ENCODE data around the gene ELOVL7. TPM values are rescaled to one million over a fixed set of nuclear protein-coding genes. Genes with fewer than 3 reads are reported as not detected.

The ELOVL7 gene
- total RNA-seq, 1 experiment from 2014 or later, result 2.5 TPM

DNA sequence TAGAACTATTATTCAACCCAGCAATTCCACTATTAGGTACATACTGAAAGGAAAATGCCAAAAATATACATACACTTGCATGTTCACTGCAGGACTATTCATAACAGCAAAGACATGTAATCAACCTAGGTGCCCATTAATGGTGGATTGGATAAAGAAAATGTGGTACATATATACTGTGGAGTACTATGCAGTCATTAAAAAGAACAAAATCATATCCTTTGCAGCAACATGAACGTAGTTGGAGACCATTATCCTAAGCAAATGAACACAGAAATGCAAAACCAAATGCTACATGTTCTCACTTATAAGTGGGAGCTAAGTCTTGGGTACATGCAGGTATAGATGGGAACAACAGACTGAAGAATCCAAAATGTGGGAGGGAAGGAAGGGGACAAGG, 67.7 kb downstream of the ELOVL7 start:
- H3K27ac Mint-ChIP-seq, result no peak overlapping the region
- H3K9me3 ChIP-seq (ENCODE audit: control insufficient read depth, low read depth, low read length), result no peaks in the 10 kb centered on the region
- no peak overlapping the region for H3T11ph ChIP-seq (ENCODE audit: low read length)

More for the DNA sequence above, 67.7 kb downstream of the ELOVL7 start:
- no peak overlapping the region for H4K8ac ChIP-seq (replicated peaks; ENCODE audit: insufficient read length, low read depth, low read length)
- Mint-ChIP-seq H3K4me1 (peaks cover 18 to 23% of the 10 kb centered on the region in 2 experiments), H3K36me3 (ENCODE audit: insufficient read depth in 1 of 3, low read depth in 3 of 3) (peaks cover 0 to 13% (median 2%) of the 10 kb centered on the region in 3 experiments; a peak in 3 of 7 replicates), H3K9me3 (peaks cover 2 to 11% of the 10 kb centered on the region in 2 experiments; a peak in 3 of 5 replicates), H3K4me3 (no peak overlapping the region), H3K27me3 (ENCODE audit: low read depth) (no peaks in the 10 kb centered on the region; the same call in none of the 2 replicates)
- no peak for TF ChIP-seq CTCF (conservative IDR thresholded peaks at IDR 0.05)
- H3K23me2 ChIP-seq (ENCODE audit: insufficient read length, low read depth, low read length, poor library complexity, severe bottlenecking), result no peaks in the 10 kb centered on the region
- no peaks in the 10 kb centered on the region for H4K20me1 ChIP-seq (ENCODE audit: control insufficient read depth, insufficient read depth, insufficient read length)
- no peaks in the 10 kb centered on the region for H3K79me1 ChIP-seq (ENCODE audit: insufficient read depth, low read depth, low read length, poor library complexity, severe bottlenecking)
- H2BK20ac ChIP-seq (ENCODE audit: low read depth, low read length, poor library complexity, severe bottlenecking), result no peak overlapping the region
- no peak overlapping the region for H3K4me2 ChIP-seq (ENCODE audit: insufficient read depth, insufficient read length, low read length)
- no peak overlapping the region for H2AK5ac ChIP-seq (ENCODE audit: insufficient read length, low read length)
- no peak overlapping the region for H3K9ac ChIP-seq (ENCODE audit: extremely low read depth, insufficient read length, low read length)
- no peak overlapping the region for H2BK12ac ChIP-seq (ENCODE audit: insufficient read length, low read depth, low read length)
- H3K27me3 ChIP-seq (ENCODE audit: insufficient read depth, low read length), result no peaks in the 10 kb centered on the region
- no peak overlapping the region for H3K14ac ChIP-seq (ENCODE audit: insufficient read depth, low read length)
- no peak overlapping the region for H2BK15ac ChIP-seq (ENCODE audit: low read depth, low read length)
- H3K79me2 ChIP-seq (ENCODE audit: insufficient read depth, low read length), result no peaks in the 10 kb centered on the region
- H3K4ac ChIP-seq (ENCODE audit: low read depth, low read length), result no peak overlapping the region
- H4K5ac ChIP-seq (ENCODE audit: insufficient read length, low read depth, low read length), result no peak overlapping the region
- H3K56ac ChIP-seq (ENCODE audit: insufficient read length, low read depth, low read length), result no peak overlapping the region
- no peak for DNase-seq
- H2AFZ ChIP-seq (ENCODE audit: low read length), result no peak overlapping the region
- no peak overlapping the region for H2BK120ac ChIP-seq (ENCODE audit: low read depth, low read length, poor library complexity, severe bottlenecking)
- no CpG with 5 or more reads among the region's 1 CpG for WGBS (ENCODE audit: extremely low coverage, insufficient read length, low lambda C conversion rate)
- peaks cover 5% of the 10 kb centered on the region; the same call in 1 of the 2 replicates for H3K4me1 ChIP-seq (ENCODE audit: insufficient read depth, low read length)
- H2BK5ac ChIP-seq (ENCODE audit: insufficient read length, low read length), result no peak overlapping the region
- no peak overlapping the region for H3K27ac ChIP-seq (ENCODE audit: insufficient read length, low read depth, low read length)
- no peak overlapping the region for H3K23ac ChIP-seq (ENCODE audit: insufficient read length, low read depth, low read length)
- H3K18ac ChIP-seq (ENCODE audit: insufficient read length, low read depth, low read length), result no peak overlapping the region
- no peak overlapping the region for H4K91ac ChIP-seq (ENCODE audit: insufficient read length, low read depth, low read length)
